ENCODE results near the gene VWC2.
"Not testable (repeated sequence)": the region's sequence is repeated elsewhere in the genome, so short reads cannot be mapped to it uniquely, and the experiment has no call there.

Gene VWC2

GRCh38 chr7:49851614-49851934 is 78.1 kb downstream of the VWC2 start:
- not testable (repeated sequence) for DNase-seq (ENCODE audit: low read depth)

- DNase-seq (ENCODE audit: low read depth) = no peak
Measured at GRCh38 chr7:49852619-49853462, 79.4 kb downstream of the VWC2 start.

GRCh38 chr7:49855281-49855980 is 82.0 kb downstream of the VWC2 start:
- no peak for DNase-seq (ENCODE audit: low read depth)

- DNase-seq (ENCODE audit: low read depth) = no peak
Measured at GRCh38 chr7:49860293-49860692, 86.9 kb downstream of the VWC2 start.

- no peak for DNase-seq (ENCODE audit: low read depth)
Measured at GRCh38 chr7:49866076-49866735, 92.8 kb downstream of the VWC2 start.

- no peak for DNase-seq (ENCODE audit: low read depth)
Measured at GRCh38 chr7:49866910-49867309, 93.5 kb downstream of the VWC2 start.

- DNase-seq (ENCODE audit: low read depth) = no peak
Measured at GRCh38 chr7:49873420-49873819, 100.0 kb downstream of the VWC2 start.

GRCh38 chr7:49875336-49875735 is 101.9 kb downstream of the VWC2 start:
- DNase-seq (ENCODE audit: low read depth) = no peak

GRCh38 chr7:49876202-49876601 is 102.8 kb downstream of the VWC2 start:
- DNase-seq (ENCODE audit: low read depth) = no peak

- DNase-seq (ENCODE audit: low read depth) = no peak
Measured at GRCh38 chr7:49878089-49878488, 104.7 kb downstream of the VWC2 start.

GRCh38 chr7:49878627-49879026 is 105.2 kb downstream of the VWC2 start:
- no peak for DNase-seq (ENCODE audit: low read depth)

- no peak for DNase-seq (ENCODE audit: low read depth)
Measured at GRCh38 chr7:49883933-49884332, 110.5 kb downstream of the VWC2 start.

GRCh38 chr7:49885593-49886285 is 112.3 kb downstream of the VWC2 start:
- DNase-seq (ENCODE audit: low read depth) = no peak

GRCh38 chr7:49892481-49892880 is 119.0 kb downstream of the VWC2 start:
- DNase-seq (ENCODE audit: low read depth) = no peak

- no peak for DNase-seq (ENCODE audit: low read depth)
Measured at GRCh38 chr7:49893131-49893530, 119.7 kb downstream of the VWC2 start.

- DNase-seq (ENCODE audit: low read depth) = no peak
Measured at GRCh38 chr7:49894543-49894942, 121.1 kb downstream of the VWC2 start.

GRCh38 chr7:49911909-49912308 is 138.5 kb downstream of the VWC2 start:
- DNase-seq (ENCODE audit: low read depth) = no peak

GRCh38 chr7:49926720-49927119 is 153.3 kb downstream of the VWC2 start:
- no peak for DNase-seq (ENCODE audit: low read depth)

- no peak for DNase-seq (ENCODE audit: low read depth)
Measured at GRCh38 chr7:49927631-49928030, 154.2 kb downstream of the VWC2 start.

- DNase-seq (ENCODE audit: low read depth) = no peak
Measured at GRCh38 chr7:49928787-49929186, 155.3 kb downstream of the VWC2 start.

- DNase-seq (ENCODE audit: low read depth) = no peak
Measured at GRCh38 chr7:49931627-49932026, 158.2 kb downstream of the VWC2 start.

- DNase-seq (ENCODE audit: low read depth) = no peak
Measured at GRCh38 chr7:49937608-49938007, 164.2 kb downstream of the VWC2 start.

All from activated T-cell treated with anti-CD3 and anti-CD28 coated beads for 24 hours (primary cell).